PC-3 (cell line): ENCODE measurements around the gene C6orf89. TPM values are rescaled to one million over a fixed set of nuclear protein-coding genes. Genes with fewer than 3 reads are reported as not detected.
A peak's percentile ranks its signal among the peaks of the same experiment; 100 is the strongest.

Source experiments
- ATAC-seq: fragments of 200-7000 bp; cut with Tn5 transposase; 2 replicates; pipeline ENCODE4 v1.9.1; 2020; ENCODE audit warnings: mild to moderate bottlenecking, moderate library complexity
- BruUV-seq: library from RNA; stranded (reverse); fragments of 400-500 nt; replicated peaks from 2 replicates; lab custom pipeline; 2021; lab: Mats Ljungman, UMichigan
- CTCF ChIA-PET: fragments of 300-600 bp; sonication (Branson Sonifier 250); formaldehyde crosslinking; loops from one replicate; lab custom pipeline; 2022; ENCODE audit warnings: antibody characterized with exemption; lab: Charles Lee
- POLR2A ChIA-PET: fragments of 300-600 bp; sonication (Branson Sonifier 250); formaldehyde crosslinking; loops from one replicate; lab custom pipeline; 2022; ENCODE audit warnings: antibody characterized with exemption; ENCODE audit not compliant: unreplicated experiment; lab: Charles Lee
- DNase-seq: peaks from one replicate; pipeline ENCODE4 v3.0.0-alpha.2; 2015
- H2AFZ ChIP-seq: fragments of 300-600 bp; sonication (generic); 2 replicates; pipeline ENCODE4 v1.6.0; 2016; ENCODE audit warnings: antibody characterized with exemption, low read length
- H3F3A ChIP-seq: fragments of 300-600 bp; sonication (generic); one replicate; pipeline ENCODE4 v1.6.0; 2017; ENCODE audit warnings: antibody characterized with exemption, low read length, control low read depth, mild to moderate bottlenecking; ENCODE audit not compliant: unreplicated experiment
- H3K27ac ChIP-seq: fragments of 300-600 bp; sonication (generic); 2 replicates; pipeline ENCODE4 v1.5.1; 2016; ENCODE audit warnings: mild to moderate bottlenecking, low read length
- H3K27me3 ChIP-seq: fragments of 300-600 bp; sonication (generic); 2 replicates; pipeline ENCODE4 v1.6.1; 2016; ENCODE audit warnings: low read length, mixed read lengths
- H3K36me3 ChIP-seq: fragments of 300-600 bp; sonication (generic); 2 replicates; pipeline ENCODE4 v1.6.1; 2016; ENCODE audit warnings: low read depth, mixed run types, low read length, mixed read lengths
- H3K4me1 ChIP-seq: fragments of 300-600 bp; sonication (generic); 2 replicates; pipeline ENCODE4 v1.5.1; 2016; ENCODE audit warnings: low read length; ENCODE audit not compliant: insufficient read depth
- H3K4me2 ChIP-seq: fragments of 300-600 bp; sonication (generic); 2 replicates; pipeline ENCODE4 v1.6.0; 2016; ENCODE audit warnings: low read length
- H3K4me3 ChIP-seq: fragments of 300-600 bp; sonication (generic); 2 replicates; pipeline ENCODE4 v1.5.1; 2016; ENCODE audit warnings: mild to moderate bottlenecking, low read length, mixed read lengths
- H3K79me2 ChIP-seq: fragments of 300-600 bp; sonication (generic); 2 replicates; pipeline ENCODE4 v1.6.1; 2017; ENCODE audit warnings: low read length, mixed read lengths
- H3K9ac ChIP-seq: fragments of 300-600 bp; sonication (generic); 2 replicates; pipeline ENCODE4 v1.6.0; 2016; ENCODE audit warnings: mild to moderate bottlenecking, low read length
- H3K9me2 ChIP-seq: fragments of 300-600 bp; sonication (generic); replicated peaks from 2 replicates; pipeline ENCODE4 v1.6.1; 2016; ENCODE audit warnings: mixed run types, low read length, mixed read lengths
- H3K9me3 ChIP-seq: fragments of 300-600 bp; sonication (generic); 2 replicates; pipeline ENCODE4 v1.6.1; 2016; ENCODE audit warnings: low read length, mixed read lengths
- H4K20me1 ChIP-seq: fragments of 300-600 bp; sonication (generic); 2 replicates; pipeline ENCODE4 v1.6.1; 2016; ENCODE audit warnings: low read length, mixed read lengths
- CTCF ChIP-seq: fragments of 300-600 bp; sonication (generic); conservative IDR thresholded peaks from 2 replicates; pipeline ENCODE4 v1.5.1; 2017; ENCODE audit warnings: antibody characterized with exemption, low read depth, mild to moderate bottlenecking, low read length
- EZH2 ChIP-seq: fragments of 300-600 bp; sonication (generic); IDR thresholded peaks from one replicate; pipeline ENCODE4 v1.6.1; 2017; ENCODE audit warnings: antibody characterized with exemption, mild to moderate bottlenecking, low read length; ENCODE audit not compliant: unreplicated experiment
- EZH2phosphoT487 ChIP-seq: fragments of 300-600 bp; sonication (generic); IDR thresholded peaks from 2 replicates; pipeline ENCODE4 v1.6.1; 2018; ENCODE audit warnings: mild to moderate bottlenecking, antibody characterized with exemption, low read length, borderline replicate concordance
- intact Hi-C: fragments of 100-400 bp; cut with micrococcal nuclease; formaldehyde crosslinking; loops from 2 replicates; pipeline ENCODE4 v1.9.0; 2023
- total RNA-seq: library from RNA; depleted of rRNA; stranded (reverse); fragments of >200 nt; gene quantifications from 2 replicates; pipeline ENCODE4 v1.2.3, GENCODE V29; 2014

C6orf89 gene
- total RNA-seq, 1 experiment from 2014 or later: 27.8 TPM

- no TSS peak for BruUV-seq
- ATAC-seq (peak; percentile 31; the same call in 1 of the 2 replicates), DNase-seq (peak; percentile 64)
- Histone ChIP-seq H2AFZ (no peak overlapping the region), H3F3A (no peaks in the 10 kb centered on the region), H4K20me1 (no peaks in the 10 kb centered on the region), H3K4me1 (peaks cover 9% of the 10 kb centered on the region; the same call in 1 of the 2 replicates), H3K27ac (0 out of 2 replicates have a peak overlapping the region, but pooled peaks have one; percentile 10), H3K4me2 (no peak overlapping the region; the same call in 1 of the 2 replicates), H3K79me2 (peaks cover 3% of the 10 kb centered on the region; the same call in 1 of the 2 replicates), H3K9ac (no peak overlapping the region), H3K4me3 (no peak overlapping the region), H3K9me2 (no peaks in the 10 kb centered on the region), H3K27me3 (no peaks in the 10 kb centered on the region), H3K9me3 (no peaks in the 10 kb centered on the region), H3K36me3 (peaks cover 28% of the 10 kb centered on the region)
- TF ChIP-seq CTCF: no peak
- TF ChIP-seq EZH2: no peak
- TF ChIP-seq EZH2phosphoT487: no peak
- CTCF ChIA-PET: no interaction called here
- POLR2A ChIA-PET: no interaction called here
- intact Hi-C loops: no loop called here
Measured at GRCh38 chr6:36853325-36853724, 32.4 kb upstream of the C6orf89 start.

GRCh38 chr6:36855750-36856149, 30.0 kb upstream of the C6orf89 start:
- Histone ChIP-seq H3K4me3 (no peak overlapping the region), H3K79me2 (peaks cover 15% of the 10 kb centered on the region), H3K27me3 (no peaks in the 10 kb centered on the region), H3K4me2 (no peak overlapping the region), H3K27ac (no peak overlapping the region), H2AFZ (no peak overlapping the region), H3K9me3 (no peaks in the 10 kb centered on the region), H3F3A (no peaks in the 10 kb centered on the region), H3K4me1 (peaks cover 9% of the 10 kb centered on the region; the same call in 1 of the 2 replicates), H4K20me1 (no peaks in the 10 kb centered on the region), H3K36me3 (peaks cover 28% of the 10 kb centered on the region), H3K9ac (no peak overlapping the region), H3K9me2 (no peaks in the 10 kb centered on the region)
- DNase-seq: no peak
- ChIA-PET POLR2A (no interaction called here), CTCF (no interaction called here)
- BruUV-seq: no TSS peak
- ATAC-seq: no peak
- TF ChIP-seq EZH2phosphoT487 (no peak), EZH2 (no peak), CTCF (no peak)
- intact Hi-C loops: no loop called here

GRCh38 chr6:36856277-36856676, 29.5 kb upstream of the C6orf89 start:
- TF ChIP-seq CTCF (no peak), EZH2phosphoT487 (no peak), EZH2 (no peak)
- ATAC-seq: no peak
- no peaks in the 10 kb centered on the region for H3F3A ChIP-seq
- no peak overlapping the region for H2AFZ ChIP-seq
- no peak for DNase-seq
- peaks cover 20% of the 10 kb centered on the region for H3K79me2 ChIP-seq
- H4K20me1 ChIP-seq: no peaks in the 10 kb centered on the region
- ChIA-PET CTCF (no interaction called here), POLR2A (no interaction called here)
- H3K36me3 ChIP-seq: peaks cover 30% of the 10 kb centered on the region
- no TSS peak for BruUV-seq
- H3K9me2 ChIP-seq: no peaks in the 10 kb centered on the region
- H3K4me1 ChIP-seq: peaks cover 9% of the 10 kb centered on the region; the same call in 1 of the 2 replicates
- no peaks in the 10 kb centered on the region for H3K9me3 ChIP-seq
- no peak overlapping the region for H3K4me2 ChIP-seq
- no peak overlapping the region for H3K4me3 ChIP-seq
- no peaks in the 10 kb centered on the region for H3K27me3 ChIP-seq
- H3K9ac ChIP-seq: no peak overlapping the region
- intact Hi-C loops: no loop called here
- no peak overlapping the region for H3K27ac ChIP-seq
